Measurements from ENCODE around the gene EDEM1. TPM values are rescaled to one million over a fixed set of nuclear protein-coding genes. Genes with fewer than 3 reads are reported as not detected.

EDEM1 gene
- total and polyA plus RNA-seq, 10 of the 15 experiments (the other 5 are each of a cell fraction or from before 2014, with no cell fraction given) = 18.9 to 138 (median 57.5) TPM

GRCh38 chr3:5264896-5265770 is 77.6 kb downstream of the EDEM1 start:
- H3K4me2 ChIP-seq (ENCODE audit: control insufficient read depth, insufficient read depth) = no peak overlapping the region
- no peak overlapping the region for H3K4me3 ChIP-seq
- 27% methylated on average over 7 of the region's 7 CpGs for WGBS (ENCODE audit: insufficient coverage, insufficient replicate concordance, low lambda C conversion rate, missing lambda C conversion rate)
- no peaks in the 10 kb centered on the region for H3K9me3 ChIP-seq (replicated peaks; ENCODE audit: control insufficient read depth, insufficient read depth, low read length)
- FAIRE-seq (no peak), ATAC-seq (no peak), DNase-seq (ENCODE audit: low read depth, low spot score) (no peak)
- in situ Hi-C loops (cut with MboI) = no loop called here
- H4K20me1 ChIP-seq (ENCODE audit: control insufficient read depth, insufficient read depth) = no peaks in the 10 kb centered on the region
- SMC1A ChIA-PET (ENCODE audit: uncharacterized antibody, unreplicated experiment) = interaction anchor here (0.6 to 1.6 kb wide), 4 partner anchors 9 to 151 kb away, joined by 3 read pairs; no protein-coding TSS in a partner anchor
- RAD21 ChIA-PET (ENCODE audit: unreplicated experiment) = interaction anchor here (1.3 kb wide), 1 partner anchor 33 kb away, joined by 3 read pairs; no protein-coding TSS in a partner anchor
- POLR2A ChIA-PET = no interaction called here
- no TSS peak for BruUV-seq (replicated peaks)
- H3K79me2 ChIP-seq (ENCODE audit: control insufficient read depth, insufficient read depth, low read length) = no peaks in the 10 kb centered on the region
- no peak overlapping the region for H2AFZ ChIP-seq (ENCODE audit: control insufficient read depth, low read depth, low read length)
- H3K9ac ChIP-seq (ENCODE audit: control insufficient read depth, insufficient read depth, low read length) = no peak overlapping the region
- no peaks in the 10 kb centered on the region for H3K4me1 ChIP-seq (ENCODE audit: control insufficient read depth, insufficient read depth, low read length)
- intact Hi-C loops (cut with micrococcal nuclease; ENCODE audit: unreplicated experiment) = no loop called here
- CTCF ChIA-PET = no interaction called here
- TF ChIP-seq YY1 (IDR thresholded peaks at IDR 0.05; ENCODE audit: low read depth, low read length) = no peak
- TF ChIP-seq BHLHE40 (IDR thresholded peaks at IDR 0.05; ENCODE audit: borderline replicate concordance in 1 of 2, low read depth in 2 of 2, low read length in 1 of 2) = no peak
- TF ChIP-seq, protein P1, sequence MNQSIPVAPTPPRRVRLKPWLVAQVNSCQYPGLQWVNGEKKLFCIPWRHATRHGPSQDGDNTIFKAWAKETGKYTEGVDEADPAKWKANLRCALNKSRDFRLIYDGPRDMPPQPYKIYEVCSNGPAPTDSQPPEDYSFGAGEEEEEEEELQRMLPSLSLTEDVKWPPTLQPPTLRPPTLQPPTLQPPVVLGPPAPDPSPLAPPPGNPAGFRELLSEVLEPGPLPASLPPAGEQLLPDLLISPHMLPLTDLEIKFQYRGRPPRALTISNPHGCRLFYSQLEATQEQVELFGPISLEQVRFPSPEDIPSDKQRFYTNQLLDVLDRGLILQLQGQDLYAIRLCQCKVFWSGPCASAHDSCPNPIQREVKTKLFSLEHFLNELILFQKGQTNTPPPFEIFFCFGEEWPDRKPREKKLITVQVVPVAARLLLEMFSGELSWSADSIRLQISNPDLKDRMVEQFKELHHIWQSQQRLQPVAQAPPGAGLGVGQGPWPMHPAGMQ (IDR thresholded peaks at IDR 0.05; ENCODE audit: borderline replicate concordance) = no peak
- no peak for TF ChIP-seq NR2F1 (conservative IDR thresholded peaks at IDR 0.05)
- TF ChIP-seq, protein P2, sequence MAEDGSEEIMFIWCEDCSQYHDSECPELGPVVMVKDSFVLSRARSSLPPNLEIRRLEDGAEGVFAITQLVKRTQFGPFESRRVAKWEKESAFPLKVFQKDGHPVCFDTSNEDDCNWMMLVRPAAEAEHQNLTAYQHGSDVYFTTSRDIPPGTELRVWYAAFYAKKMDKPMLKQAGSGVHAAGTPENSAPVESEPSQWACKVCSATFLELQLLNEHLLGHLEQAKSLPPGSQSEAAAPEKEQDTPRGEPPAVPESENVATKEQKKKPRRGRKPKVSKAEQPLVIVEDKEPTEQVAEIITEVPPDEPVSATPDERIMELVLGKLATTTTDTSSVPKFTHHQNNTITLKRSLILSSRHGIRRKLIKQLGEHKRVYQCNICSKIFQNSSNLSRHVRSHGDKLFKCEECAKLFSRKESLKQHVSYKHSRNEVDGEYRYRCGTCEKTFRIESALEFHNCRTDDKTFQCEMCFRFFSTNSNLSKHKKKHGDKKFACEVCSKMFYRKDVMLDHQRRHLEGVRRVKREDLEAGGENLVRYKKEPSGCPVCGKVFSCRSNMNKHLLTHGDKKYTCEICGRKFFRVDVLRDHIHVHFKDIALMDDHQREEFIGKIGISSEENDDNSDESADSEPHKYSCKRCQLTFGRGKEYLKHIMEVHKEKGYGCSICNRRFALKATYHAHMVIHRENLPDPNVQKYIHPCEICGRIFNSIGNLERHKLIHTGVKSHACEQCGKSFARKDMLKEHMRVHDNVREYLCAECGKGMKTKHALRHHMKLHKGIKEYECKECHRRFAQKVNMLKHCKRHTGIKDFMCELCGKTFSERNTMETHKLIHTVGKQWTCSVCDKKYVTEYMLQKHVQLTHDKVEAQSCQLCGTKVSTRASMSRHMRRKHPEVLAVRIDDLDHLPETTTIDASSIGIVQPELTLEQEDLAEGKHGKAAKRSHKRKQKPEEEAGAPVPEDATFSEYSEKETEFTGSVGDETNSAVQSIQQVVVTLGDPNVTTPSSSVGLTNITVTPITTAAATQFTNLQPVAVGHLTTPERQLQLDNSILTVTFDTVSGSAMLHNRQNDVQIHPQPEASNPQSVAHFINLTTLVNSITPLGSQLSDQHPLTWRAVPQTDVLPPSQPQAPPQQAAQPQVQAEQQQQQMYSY (CRISPR knock-in tag; IDR thresholded peaks at IDR 0.05) = no peak
- TF ChIP-seq, protein P3, sequence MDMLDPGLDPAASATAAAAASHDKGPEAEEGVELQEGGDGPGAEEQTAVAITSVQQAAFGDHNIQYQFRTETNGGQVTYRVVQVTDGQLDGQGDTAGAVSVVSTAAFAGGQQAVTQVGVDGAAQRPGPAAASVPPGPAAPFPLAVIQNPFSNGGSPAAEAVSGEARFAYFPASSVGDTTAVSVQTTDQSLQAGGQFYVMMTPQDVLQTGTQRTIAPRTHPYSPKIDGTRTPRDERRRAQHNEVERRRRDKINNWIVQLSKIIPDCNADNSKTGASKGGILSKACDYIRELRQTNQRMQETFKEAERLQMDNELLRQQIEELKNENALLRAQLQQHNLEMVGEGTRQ (IDR thresholded peaks at IDR 0.05; ENCODE audit: borderline replicate concordance, low read depth, low read length) = no peak
- H3K27me3 ChIP-seq (replicated peaks in 1 of 2; ENCODE audit: control insufficient read depth in 2 of 2, insufficient read depth in 2 of 2, low read length in 1 of 2) = no peaks in the 10 kb centered on the region
- H3K27ac ChIP-seq (ENCODE audit: control insufficient read depth, insufficient read depth) = no peak overlapping the region
- no peaks in the 10 kb centered on the region for H3K36me3 ChIP-seq (ENCODE audit: control insufficient read depth in 2 of 2, insufficient read depth in 2 of 2, low read length in 1 of 2)

Data from GM12878 (cell line).